Transverse colon (tissue), 3 donors: Measurements from ENCODE around the gene SRGAP1.

Experiments
- EP300 ChIP-seq: sonication (generic); formaldehyde crosslinking; IDR thresholded peaks from one replicate; pipeline ENCODE4 v1.6.1; 2017; ENCODE audit warnings: antibody characterized with exemption, low read depth
- POLR2AphosphoS5 ChIP-seq, 3 donors: sonication (generic); formaldehyde crosslinking; IDR thresholded peaks; one replicate each; pipeline ENCODE4 v1.6.1; 2016; ENCODE audit warnings: antibody characterized with exemption in 3 of 3

- TF ChIP-seq EP300 (no peak), POLR2AphosphoS5 (IDR thresholded peaks at IDR 0.05) (no peak)
Observed at GRCh38 chr12:63876980-63877379, 32.5 kb downstream of the SRGAP1 start.
